T-cell (primary cell): ENCODE data around the gene ING4. TPM values are rescaled to one million over a fixed set of nuclear protein-coding genes. Genes with fewer than 3 reads are reported as not detected.
A peak's percentile ranks its signal among the peaks of the same experiment; 100 is the strongest.

ENCODE experiments used
- ATAC-seq, 4 experiments: fragments of 200-7000 bp in 3 of 4; fragments of 150-1000 bp in 1 of 4; cut with Tn5 transposase; replicated peaks in 1 of 4; 1 replicate in 3 of 4; 2 replicates in 1 of 4; pipeline ENCODE4 v1.10.0; 2021; ENCODE audit warnings: moderate library complexity in 3 of 4, mild to moderate bottlenecking in 2 of 4, moderate number of reproducible peaks in 1 of 4
- CTCF ChIA-PET, 2 donors: fragments of 300-600 bp; sonication (Branson Sonifier 250); formaldehyde crosslinking; loops; one replicate each; lab custom pipeline; 2022; ENCODE audit warnings: antibody characterized with exemption in 2 of 2; lab: Charles Lee
- POLR2A ChIA-PET, 2 donors: fragments of 300-600 bp; sonication (Branson Sonifier 250); formaldehyde crosslinking; loops; one replicate each; lab custom pipeline; 2022; ENCODE audit warnings: antibody characterized with exemption in 2 of 2; lab: Charles Lee
- DNase-seq, 35 experiments: peaks; one replicate each; pipeline versions ENCODE4 v3.0.0 to v3.0.0-alpha.2; 2013 to 2023
- H3K27ac ChIP-seq: one replicate; pipeline ENCODE4 v1.5.1; 2013; ENCODE audit warnings: low read length
- H3K27me3 ChIP-seq, 2 experiments: replicated peaks in 1 of 2; 1 replicate in 1 of 2; 2 replicates in 1 of 2; pipeline versions ENCODE4 v1.6.1 to v1.7.0; 2013; ENCODE audit warnings: low read length in 1 of 2, mixed read lengths in 1 of 2; ENCODE audit not compliant: control insufficient read depth in 2 of 2, insufficient read depth in 2 of 2; ENCODE audit errors: extremely low read depth in 1 of 2
- H3K36me3 ChIP-seq, 2 donors: 1 replicate in 1 of 2; 2 replicates in 1 of 2; pipeline versions ENCODE4 v1.6.1 to v1.7.0; 2013; ENCODE audit warnings: low read length in 1 of 2; ENCODE audit not compliant: control insufficient read depth in 2 of 2, insufficient read depth in 1 of 2; ENCODE audit errors: extremely low read depth in 1 of 2
- H3K4me1 ChIP-seq, 2 experiments: 1 replicate in 1 of 2; 2 replicates in 1 of 2; pipeline versions ENCODE4 v1.6.1 to v1.7.0; 2013; ENCODE audit warnings: low read length in 2 of 2, mixed read lengths in 1 of 2; ENCODE audit not compliant: insufficient read depth in 2 of 2, control insufficient read depth in 1 of 2; ENCODE audit errors: extremely low read depth in 1 of 2
- H3K4me3 ChIP-seq, 2 donors: 1 replicate in 1 of 2; 2 replicates in 1 of 2; pipeline versions ENCODE4 v1.5.1 to v1.7.0; 2013; ENCODE audit warnings: mild to moderate bottlenecking in 2 of 2, low read length in 1 of 2, moderate library complexity in 1 of 2; ENCODE audit not compliant: control insufficient read depth in 1 of 2; ENCODE audit errors: extremely low read depth in 1 of 2
- H3K9me3 ChIP-seq: 2 replicates; pipeline ENCODE4 v1.7.0; 2013
- H3K27ac Mint-ChIP-seq, 2 donors: one replicate each; pipeline ENCODE4 v1.8.0; 2020 to 2021; ENCODE audit warnings: mild to moderate bottlenecking in 2 of 2, mixed read lengths in 2 of 2
- H3K27me3 Mint-ChIP-seq, 2 donors: one replicate each; pipeline ENCODE4 v1.8.0; 2021 to 2022; ENCODE audit warnings: mixed read lengths in 2 of 2
- H3K36me3 Mint-ChIP-seq: one replicate; pipeline ENCODE4 v1.8.0; 2021; ENCODE audit warnings: mixed read lengths
- H3K4me1 Mint-ChIP-seq, 3 donors: one replicate each; pipeline ENCODE4 v1.8.0; 2020 to 2022; ENCODE audit warnings: mixed read lengths in 3 of 3, mild to moderate bottlenecking in 1 of 3
- H3K4me3 Mint-ChIP-seq, 3 donors: one replicate each; pipeline ENCODE4 v1.8.0; 2020 to 2022; ENCODE audit warnings: mild to moderate bottlenecking in 3 of 3, mixed read lengths in 3 of 3, moderate library complexity in 3 of 3
- H3K9me3 Mint-ChIP-seq, 3 donors: one replicate each; pipeline ENCODE4 v1.8.0; 2020 to 2022; ENCODE audit warnings: mixed read lengths in 3 of 3
- WGBS: methylation state at CpG from one replicate; pipeline ENCODE4 v1.1.5; 2013; ENCODE audit warnings: missing lambda C conversion rate; ENCODE audit not compliant: insufficient coverage; 5-methylcytosine and 5-hydroxymethylcytosine counted together
- total RNA-seq, 35 experiments: library from RNA in 6 of 35; stranded (reverse) in 6 of 35; fragments of 120-200 nt in 1 of 35; gene quantifications; one replicate each; pipeline versions ENCODE4 v1.2.1 to v1.2.4 and lab custom pipeline; 2013 to 2026

The ING4 gene
- total RNA-seq, 5 donors from 2014 or later (not counting 1 experiment from before 2014, with no cell fraction given): 34.0 to 71.3 (median 64.5) TPM

GRCh38 chr12:6676962-6677361 is 14.0 kb upstream of the ING4 start:
- no peaks in the 10 kb centered on the region for H3K9me3 ChIP-seq
- H3K27ac Mint-ChIP-seq: no peak overlapping the region
- H3K9me3 Mint-ChIP-seq: no peaks in the 10 kb centered on the region

DNA sequence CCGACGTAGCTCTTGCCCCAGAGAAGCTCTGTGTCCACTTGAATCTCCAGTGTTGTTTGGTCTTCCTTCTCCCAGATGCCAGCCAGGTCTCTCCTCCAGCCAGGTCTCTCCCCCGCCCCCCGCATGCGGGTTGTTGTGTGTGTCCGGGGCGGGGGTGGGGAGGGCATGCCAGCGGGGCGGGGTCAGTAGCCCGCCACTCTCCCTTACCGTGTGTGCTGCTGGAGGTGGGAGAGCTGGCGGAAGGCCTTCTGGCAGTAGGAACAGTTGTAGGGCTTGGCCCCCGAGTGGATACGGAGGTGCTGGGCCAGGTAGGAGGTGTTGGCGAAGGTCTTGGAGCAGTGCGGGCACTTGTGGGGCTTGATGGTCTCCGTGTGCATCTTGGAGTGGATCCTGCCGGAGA is 9.2 kb upstream of the ING4 start:
- Histone ChIP-seq H3K4me1 (no peaks in the 10 kb centered on the region), H3K4me3 (no peak overlapping the region), H3K27me3 (no peaks in the 10 kb centered on the region), H3K36me3 (peaks cover 27 to 97% of the 10 kb centered on the region in 2 donors), H3K27ac (no peak overlapping the region), H3K9me3 (no peaks in the 10 kb centered on the region)
- Mint-ChIP-seq H3K27me3 (no peaks in the 10 kb centered on the region), H3K4me1 (no peaks in the 10 kb centered on the region), H3K9me3 (no peaks in the 10 kb centered on the region), H3K4me3 (no peak overlapping the region), H3K27ac (no peak overlapping the region), H3K36me3 (peaks cover 78% of the 10 kb centered on the region)
- CTCF ChIA-PET: no interaction called here
- ATAC-seq: no peak
- no peak for DNase-seq
- 93% methylated on average over 7 of the region's 18 CpGs for WGBS
- POLR2A ChIA-PET: interaction anchor here in 1 of 2 donors (0.5 kb wide), 1 partner anchor 109 kb away, joined by 4 read pairs; no protein-coding TSS in a partner anchor

More at GRCh38 chr12:6676962-6677361, 14.0 kb upstream of the ING4 start:
- DNase-seq: no peak
- Histone ChIP-seq H3K4me1 (no peaks in the 10 kb centered on the region), H3K4me3 (no peak overlapping the region), H3K27ac (no peak overlapping the region), H3K27me3 (no peaks in the 10 kb centered on the region), H3K36me3 (peaks cover 14 to 86% of the 10 kb centered on the region in 2 donors)
- ChIA-PET POLR2A (no interaction called here), CTCF (no interaction called here)
- 98% methylated on average over 5 of the region's 5 CpGs for whole genome bisulfite sequencing
- Mint-ChIP-seq H3K4me1 (peaks cover 0 to 9% (median 4%) of the 10 kb centered on the region in 3 donors), H3K36me3 (peaks cover 72% of the 10 kb centered on the region), H3K27me3 (no peaks in the 10 kb centered on the region), H3K4me3 (no peak overlapping the region)
- ATAC-seq: no peak

GRCh38 chr12:6667559-6668210 is 4.8 kb upstream of the ING4 start:
- WGBS: 100% methylated on average over 2 of the region's 8 CpGs
- no peak for ATAC-seq
- Histone ChIP-seq H3K4me1 (peaks cover 0 to 5% of the 10 kb centered on the region in 2 experiments), H3K36me3 (peaks cover 27 to 60% of the 10 kb centered on the region in 2 donors), H3K27ac (no peak overlapping the region), H3K27me3 (no peaks in the 10 kb centered on the region), H3K4me3 (no peak overlapping the region), H3K9me3 (no peaks in the 10 kb centered on the region)
- ChIA-PET POLR2A (interaction anchor here (0.6 kb wide), 2 partner anchors 32 to 153 kb away, joined by 3 read pairs; no protein-coding TSS in a partner anchor), CTCF (interaction anchor here in 1 of 2 donors (0.6 to 1.1 kb wide), 2 partner anchors 11 to 17 kb away, joined by 3 read pairs; no protein-coding TSS in a partner anchor)
- Mint-ChIP-seq H3K9me3 (peaks cover 0 to 2% (median 0%) of the 10 kb centered on the region in 3 donors), H3K4me3 (no peak overlapping the region), H3K27ac (no peak overlapping the region), H3K27me3 (no peaks in the 10 kb centered on the region), H3K36me3 (peaks cover 50% of the 10 kb centered on the region), H3K4me1 (peaks cover 10 to 18% (median 16%) of the 10 kb centered on the region in 3 donors)
- DNase-seq: no peak

GRCh38 chr12:6666211-6666610 is 3.3 kb upstream of the ING4 start:
- H3K36me3 ChIP-seq: peaks cover 19 to 45% of the 10 kb centered on the region in 2 donors
- H3K27me3 ChIP-seq: no peaks in the 10 kb centered on the region
- peaks cover 10 to 16% of the 10 kb centered on the region in 2 experiments for H3K4me1 ChIP-seq
- ChIA-PET POLR2A (no interaction called here), CTCF (no interaction called here)
- WGBS: no CpG with 5 or more reads among the region's 2 CpGs
- no peaks in the 10 kb centered on the region for H3K9me3 ChIP-seq
- no peak overlapping the region for H3K27ac Mint-ChIP-seq
- H3K4me1 Mint-ChIP-seq: peaks cover 21 to 29% (median 25%) of the 10 kb centered on the region in 3 donors
- no peak overlapping the region for H3K4me3 ChIP-seq
- H3K4me3 Mint-ChIP-seq: no peak overlapping the region
- H3K27ac ChIP-seq: no peak overlapping the region
- peaks cover 0 to 2% (median 0%) of the 10 kb centered on the region in 3 donors for H3K9me3 Mint-ChIP-seq
- no peak for DNase-seq
- H3K36me3 Mint-ChIP-seq: peaks cover 35% of the 10 kb centered on the region
- no peak for ATAC-seq
- H3K27me3 Mint-ChIP-seq: no peaks in the 10 kb centered on the region

DNA sequence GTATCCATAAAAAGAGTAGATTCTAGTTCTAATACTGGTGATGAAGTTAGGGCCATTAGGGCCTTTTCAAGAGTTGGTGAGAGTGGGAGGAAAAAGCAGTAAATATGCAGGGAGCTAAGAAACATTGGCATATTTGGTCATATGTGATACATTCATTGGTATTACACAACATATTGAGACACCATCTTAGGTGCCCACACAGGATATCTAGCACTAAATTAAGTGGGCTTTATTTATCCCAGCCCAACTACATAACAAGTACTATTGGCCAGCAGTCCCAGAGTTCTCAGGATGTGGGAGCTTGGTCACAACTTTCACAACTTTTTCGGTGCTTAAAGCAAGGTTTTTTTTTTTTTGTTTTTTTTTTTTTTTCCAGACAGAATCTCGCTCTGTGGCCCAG is 2.0 kb upstream of the ING4 start:
- Histone ChIP-seq H3K4me3 (no peak overlapping the region), H3K4me1 (peaks cover 10 to 16% of the 10 kb centered on the region in 2 experiments), H3K36me3 (peaks cover 8 to 33% of the 10 kb centered on the region in 2 donors), H3K9me3 (no peaks in the 10 kb centered on the region), H3K27ac (no peak overlapping the region), H3K27me3 (no peaks in the 10 kb centered on the region)
- DNase-seq (no peak), ATAC-seq (no peak)
- ChIA-PET CTCF (interaction anchor here (0.5 to 1.5 kb wide), 5 partner anchors 21 to 607 kb away, joined by 3 to 6 read pairs (median 4); partner anchors contain the start of gene ZNF384 (in 1 of the 2)), POLR2A (interaction anchor here in 1 of 2 donors (0.6 kb wide), 1 partner anchor 72 kb away, joined by 9 read pairs; no protein-coding TSS in a partner anchor)
- WGBS: 80% methylated on average over 1 of the region's 2 CpGs
- Mint-ChIP-seq H3K4me3 (no peak overlapping the region), H3K27ac (peak overlapping the region in 1 of 2 donors; percentile 47), H3K27me3 (no peaks in the 10 kb centered on the region), H3K4me1 (peaks cover 26 to 30% (median 29%) of the 10 kb centered on the region in 3 donors), H3K9me3 (peaks cover 0 to 2% (median 0%) of the 10 kb centered on the region in 3 donors), H3K36me3 (peaks cover 25% of the 10 kb centered on the region)

DNA sequence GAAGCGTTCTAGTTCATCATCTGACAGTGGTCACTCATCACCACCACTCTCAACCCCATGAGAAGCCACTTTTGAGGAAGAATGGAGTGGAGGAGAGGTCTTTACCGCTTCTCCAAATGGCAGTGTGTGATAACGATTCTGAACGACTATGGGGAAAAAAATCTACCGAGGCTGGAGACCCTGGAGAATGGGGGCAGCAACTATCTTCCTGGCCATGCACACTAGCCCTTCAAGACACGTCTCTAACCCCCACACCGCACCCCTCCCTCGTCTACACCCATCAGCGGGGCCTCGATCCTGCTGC is 365 bp downstream of the ING4 start:
- peak overlapping the region; percentile 81 to 89 for H3K4me3 ChIP-seq
- Mint-ChIP-seq H3K4me3 (peak overlapping the region; percentile 91 to 93 (median 91)), H3K27me3 (no peaks in the 10 kb centered on the region), H3K4me1 (peaks cover 36 to 40% (median 40%) of the 10 kb centered on the region in 3 donors), H3K27ac (peak overlapping the region; percentile 93 to 98), H3K9me3 (peaks cover 0 to 2% (median 0%) of the 10 kb centered on the region in 3 donors), H3K36me3 (peaks cover 14% of the 10 kb centered on the region)
- DNase-seq (no peak), ATAC-seq (peak; percentile 56 to 59 (median 58))
- POLR2A ChIA-PET: no interaction called here
- peaks cover 10 to 16% of the 10 kb centered on the region in 2 experiments for H3K4me1 ChIP-seq
- H3K9me3 ChIP-seq: no peaks in the 10 kb centered on the region
- H3K36me3 ChIP-seq: peaks cover 3 to 15% of the 10 kb centered on the region in 2 donors
- H3K27me3 ChIP-seq: no peaks in the 10 kb centered on the region
- peak overlapping the region; percentile 61 for H3K27ac ChIP-seq
- CTCF ChIA-PET: interaction anchor here in 1 of 2 donors (0.6 kb wide), 1 partner anchor 35 kb away, joined by 4 read pairs; no protein-coding TSS in a partner anchor
- WGBS: 0% methylated on average over 6 of the region's 10 CpGs
